Measurements from ENCODE around the gene TMEM123. TPM values are rescaled to one million over a fixed set of nuclear protein-coding genes. Genes with fewer than 3 reads are reported as not detected.

Gene TMEM123
- total and polyA plus RNA-seq, 2 donors from 2014 or later: 57.0 to 143 TPM

GRCh38 chr11:102464037-102464436 is 11.5 kb upstream of the TMEM123 start:
- Histone ChIP-seq H3K9ac (ENCODE audit: low read length in 3 of 3) (no peak overlapping the region), H3K27ac (ENCODE audit: low read depth in 2 of 2, low read length in 2 of 2) (no peak overlapping the region), H3K9me3 (ENCODE audit: control insufficient read depth in 2 of 3, insufficient read depth in 1 of 3, low read length in 3 of 3) (no peaks in the 10 kb centered on the region), H3K27me3 (ENCODE audit: control insufficient read depth, insufficient read depth, low read length) (no peaks in the 10 kb centered on the region), H3K36me3 (ENCODE audit: control insufficient read depth in 2 of 3, insufficient read depth in 3 of 3, low read length in 3 of 3) (no peaks in the 10 kb centered on the region), H3K4me3 (ENCODE audit: low read length in 3 of 3) (no peak overlapping the region), H3K4me1 (ENCODE audit: control insufficient read depth in 2 of 3, insufficient read depth in 2 of 3, low read depth in 1 of 3, low read length in 3 of 3) (peaks cover 0 to 7% (median 2%) of the 10 kb centered on the region in 3 donors)
- intact Hi-C loops (cut with DNase I): no loop called here
- DNase-seq (no peak), FAIRE-seq (no peak)
- TF ChIP-seq CTCF (IDR thresholded peaks at IDR 0.05; ENCODE audit: borderline replicate concordance, extremely low read depth, insufficient read depth): no peak

- no peak overlapping the region for H3K27ac ChIP-seq (ENCODE audit: low read depth in 2 of 2, low read length in 2 of 2)
- peaks cover 0 to 2% (median 0%) of the 10 kb centered on the region in 3 donors for H3K4me1 ChIP-seq (ENCODE audit: control insufficient read depth in 2 of 3, insufficient read depth in 2 of 3, low read depth in 1 of 3, low read length in 3 of 3)
- intact Hi-C loops (cut with DNase I): no loop called here
- H3K27me3 ChIP-seq (ENCODE audit: control insufficient read depth, insufficient read depth, low read length): no peaks in the 10 kb centered on the region
- no peak for TF ChIP-seq CTCF (IDR thresholded peaks at IDR 0.05; ENCODE audit: borderline replicate concordance, extremely low read depth, insufficient read depth)
- no peak overlapping the region for H3K4me3 ChIP-seq (ENCODE audit: low read length in 3 of 3)
- DNase-seq (no peak), FAIRE-seq (no peak)
- no peaks in the 10 kb centered on the region for H3K36me3 ChIP-seq (ENCODE audit: control insufficient read depth in 2 of 3, insufficient read depth in 3 of 3, low read length in 3 of 3)
- no peak overlapping the region for H3K9ac ChIP-seq (ENCODE audit: low read length in 3 of 3)
- H3K9me3 ChIP-seq (ENCODE audit: control insufficient read depth in 2 of 3, insufficient read depth in 1 of 3, low read length in 3 of 3): no peaks in the 10 kb centered on the region
Measured at GRCh38 chr11:102462610-102463009, 10.0 kb upstream of the TMEM123 start.

GRCh38 chr11:102459393-102459792 is 6.8 kb upstream of the TMEM123 start:
- H3K9ac ChIP-seq (ENCODE audit: low read length in 3 of 3): no peak overlapping the region
- no peaks in the 10 kb centered on the region for H3K9me3 ChIP-seq (ENCODE audit: control insufficient read depth in 2 of 3, insufficient read depth in 1 of 3, low read length in 3 of 3)
- intact Hi-C loops (cut with DNase I): no loop called here
- DNase-seq: no peak
- no peak overlapping the region for H3K4me3 ChIP-seq (ENCODE audit: low read length in 3 of 3)
- TF ChIP-seq CTCF (IDR thresholded peaks at IDR 0.05; ENCODE audit: borderline replicate concordance, extremely low read depth, insufficient read depth): no peak
- no peak for FAIRE-seq
- H3K27ac ChIP-seq (ENCODE audit: low read depth in 2 of 2, low read length in 2 of 2): no peak overlapping the region
- H3K27me3 ChIP-seq (ENCODE audit: control insufficient read depth, insufficient read depth, low read length): no peaks in the 10 kb centered on the region
- no peaks in the 10 kb centered on the region for H3K36me3 ChIP-seq (ENCODE audit: control insufficient read depth in 2 of 3, insufficient read depth in 3 of 3, low read length in 3 of 3)
- H3K4me1 ChIP-seq (ENCODE audit: control insufficient read depth in 2 of 3, insufficient read depth in 2 of 3, low read depth in 1 of 3, low read length in 3 of 3): no peaks in the 10 kb centered on the region

GRCh38 chr11:102458548-102458947 is 6.0 kb upstream of the TMEM123 start:
- Histone ChIP-seq H3K27ac (ENCODE audit: low read depth in 2 of 2, low read length in 2 of 2) (no peak overlapping the region), H3K4me1 (ENCODE audit: control insufficient read depth in 2 of 3, insufficient read depth in 2 of 3, low read depth in 1 of 3, low read length in 3 of 3) (no peaks in the 10 kb centered on the region), H3K4me3 (ENCODE audit: low read length in 3 of 3) (no peak overlapping the region), H3K9me3 (ENCODE audit: control insufficient read depth in 2 of 3, insufficient read depth in 1 of 3, low read length in 3 of 3) (no peaks in the 10 kb centered on the region), H3K27me3 (ENCODE audit: control insufficient read depth, insufficient read depth, low read length) (no peaks in the 10 kb centered on the region), H3K36me3 (ENCODE audit: control insufficient read depth in 2 of 3, insufficient read depth in 3 of 3, low read length in 3 of 3) (no peaks in the 10 kb centered on the region), H3K9ac (ENCODE audit: low read length in 3 of 3) (no peak overlapping the region)
- intact Hi-C loops (cut with DNase I): no loop called here
- DNase-seq (no peak), FAIRE-seq (no peak)
- TF ChIP-seq CTCF (IDR thresholded peaks at IDR 0.05; ENCODE audit: borderline replicate concordance, extremely low read depth, insufficient read depth): no peak
